COLO668 (cell line): ENCODE measurements around the gene SEMA4C.
A peak's percentile ranks its signal among the peaks of the same experiment; 100 is the strongest.
"Not testable (repeated sequence)": the region's sequence is repeated elsewhere in the genome, so short reads cannot be mapped to it uniquely, and the experiment has no call there.

Experiments
- DNase-seq: peaks from one replicate; lab custom pipeline; 2025; ENCODE audit not compliant: unreplicated experiment; lab: John Stamatoyannopoulos, UW

The SEMA4C gene

DNA sequence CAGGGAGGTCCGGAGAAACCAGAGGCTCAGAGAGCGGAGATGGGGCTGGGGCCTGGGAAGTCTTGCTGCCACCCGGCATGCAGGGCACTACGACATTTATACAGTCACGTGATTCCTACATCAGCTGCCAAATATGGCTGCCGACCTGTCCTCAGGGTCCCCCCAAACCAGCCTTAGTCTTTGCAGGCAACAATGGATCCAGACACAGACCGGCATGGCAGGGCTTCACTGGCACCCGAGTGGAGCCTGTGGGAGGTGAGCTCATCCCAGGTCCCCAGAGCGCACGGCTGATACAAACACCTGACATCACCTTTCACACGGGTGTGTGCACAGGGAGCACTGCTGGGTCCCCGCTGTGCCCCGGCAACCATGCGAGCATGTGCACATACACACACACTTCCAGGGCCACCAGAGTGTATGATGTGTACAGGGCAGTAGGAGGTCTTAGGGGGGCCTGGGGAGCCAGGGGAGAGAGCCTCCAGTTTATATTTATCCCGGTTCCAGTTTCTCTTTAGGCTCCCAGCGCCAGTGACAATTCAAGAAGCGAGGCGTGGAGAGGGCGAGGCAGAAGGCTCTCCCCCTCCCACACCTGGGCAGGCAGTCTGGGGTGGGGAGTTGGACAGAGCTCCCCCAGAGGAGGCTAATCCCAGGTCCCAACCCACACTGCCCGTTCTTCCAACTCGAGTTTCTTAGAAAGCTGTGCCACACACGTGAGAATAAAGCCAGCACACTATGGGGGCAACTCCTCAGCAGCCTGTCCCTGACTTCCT lies 2.7 kb downstream of the SEMA4C start:
- DNase-seq = peak; percentile 52

DNA sequence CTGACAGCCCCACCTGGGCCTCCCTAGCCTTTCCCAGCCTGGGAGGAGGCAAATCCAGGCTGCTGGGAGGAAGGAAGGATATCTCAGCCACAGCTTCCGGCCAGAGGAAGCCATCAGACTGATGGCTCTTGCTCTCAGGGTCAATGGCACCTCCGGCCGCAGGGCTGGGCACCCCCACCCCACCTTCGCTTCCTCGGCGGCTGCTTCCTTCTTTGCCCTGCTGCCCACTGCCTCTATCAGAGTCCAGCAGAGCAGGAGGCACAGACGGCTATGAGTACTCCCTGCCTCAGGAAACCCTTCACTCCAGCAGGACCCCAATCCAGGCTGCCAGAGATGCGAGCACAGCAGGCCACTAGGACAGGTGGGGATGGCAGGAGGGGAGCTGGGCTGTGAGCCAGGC lies 3.3 kb downstream of the SEMA4C start:
- no peak for DNase-seq

GRCh38 chr2:96866149-96866548 lies 3.7 kb downstream of the SEMA4C start:
- DNase-seq = no peak

GRCh38 chr2:96865654-96866053 lies 4.2 kb downstream of the SEMA4C start:
- no peak for DNase-seq

- DNase-seq = no peak
Observed at GRCh38 chr2:96864343-96865091, 5.4 kb downstream of the SEMA4C start.

DNA sequence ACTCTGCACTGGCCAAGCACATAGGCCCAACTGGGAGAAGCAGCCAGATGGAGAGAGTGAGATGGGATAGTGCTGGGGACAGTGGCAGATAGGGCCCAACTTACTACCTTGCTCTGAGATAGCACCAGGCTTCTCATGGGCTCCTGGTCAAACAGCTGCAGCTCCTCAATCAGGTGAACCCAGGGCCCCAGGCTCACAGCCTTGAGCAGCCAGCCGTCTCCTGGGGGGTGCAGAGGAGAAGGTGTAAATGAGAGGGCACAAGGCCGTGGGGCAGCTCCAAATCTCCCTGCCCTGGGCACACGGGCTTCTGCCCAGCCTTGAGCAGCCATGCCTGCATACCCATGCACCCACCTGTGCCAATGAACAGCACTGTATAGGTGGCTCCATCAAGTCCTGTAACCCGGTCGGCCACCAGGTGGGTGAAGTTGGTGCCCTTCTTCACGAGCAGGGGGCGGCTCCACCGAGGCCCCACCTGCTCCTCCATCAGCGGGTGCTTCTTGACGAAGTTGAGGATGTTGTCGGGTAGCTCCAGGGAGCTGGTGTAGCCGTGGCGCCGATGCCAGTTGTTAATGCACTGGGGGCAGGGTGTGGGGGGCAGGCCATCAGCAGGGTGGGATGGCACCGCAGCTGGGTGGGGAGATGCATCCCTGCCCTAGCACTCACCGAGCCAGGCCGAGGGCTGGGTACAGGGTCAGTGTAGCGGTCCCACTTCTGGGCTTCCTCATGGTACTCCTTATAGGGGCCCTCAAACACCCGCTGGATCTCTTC lies 6.1 kb downstream of the SEMA4C start:
- no peak for DNase-seq

DNA sequence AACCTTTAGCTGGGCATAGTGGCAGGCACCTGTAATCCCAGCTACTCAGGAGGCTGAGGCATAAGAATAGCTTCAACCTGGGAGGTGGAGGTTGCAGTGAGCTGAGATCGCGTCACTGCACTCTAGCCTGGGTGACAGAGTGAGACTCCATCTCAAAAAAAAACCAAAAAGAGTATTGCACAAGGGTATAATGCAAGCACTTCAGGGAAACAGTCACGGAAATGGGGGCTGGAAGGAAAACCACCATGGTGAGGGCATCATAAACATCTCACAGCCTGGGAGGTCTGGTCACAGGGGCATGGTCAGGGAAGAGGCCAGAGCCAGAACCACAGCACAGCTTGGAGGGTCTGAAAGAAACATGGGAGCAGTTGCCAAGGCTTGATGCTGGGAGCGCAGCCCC lies 6.8 kb downstream of the SEMA4C start:
- not testable (repeated sequence) for DNase-seq

- DNase-seq = no peak
Observed at GRCh38 chr2:96861074-96861473, 8.8 kb downstream of the SEMA4C start.

DNA sequence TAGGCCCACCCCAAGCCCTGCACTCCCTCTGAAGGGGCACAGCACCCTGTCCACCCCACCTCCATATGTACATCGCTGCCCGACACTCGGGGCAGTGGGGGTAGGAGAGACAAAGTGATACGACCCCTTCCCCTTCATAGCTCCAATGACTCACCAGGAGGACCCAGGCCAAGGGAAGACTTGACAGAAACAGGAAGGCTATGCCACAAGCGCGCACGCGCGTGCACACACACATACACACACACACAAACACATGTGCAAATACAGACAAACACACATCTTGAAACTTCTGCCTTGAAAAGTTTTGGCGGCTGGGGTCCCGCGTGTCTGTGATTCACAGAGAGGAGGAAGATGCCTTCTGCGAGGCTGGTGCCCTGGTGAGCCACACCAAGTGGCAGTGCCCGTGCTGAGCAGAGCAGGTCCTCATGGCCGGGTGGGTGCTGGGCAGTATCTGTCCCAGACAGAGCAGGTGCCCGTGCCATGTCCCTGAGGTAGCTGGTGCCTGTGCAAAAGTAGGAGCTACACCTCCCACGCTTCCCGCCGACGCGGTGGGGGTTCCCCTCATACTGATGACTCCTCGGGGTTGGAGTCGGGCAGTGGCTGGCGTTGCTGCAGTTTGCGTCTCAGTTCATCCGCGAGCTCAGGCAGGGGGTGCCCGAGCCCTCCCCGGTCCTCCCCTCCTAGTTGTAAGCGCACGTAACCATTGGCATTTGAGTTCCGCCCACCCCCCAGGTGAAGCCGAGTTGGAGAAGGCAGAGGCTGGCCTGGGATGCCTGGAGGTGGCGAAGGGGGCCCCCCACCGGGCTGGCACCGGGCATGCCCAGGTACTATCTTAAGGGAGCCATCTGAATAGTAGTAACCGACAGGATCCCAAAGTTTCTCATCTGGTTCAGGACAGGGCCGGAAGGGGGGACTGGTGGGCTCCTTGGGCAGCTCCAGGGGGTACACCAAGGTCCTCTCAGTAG lies 9.5 kb downstream of the SEMA4C start:
- DNase-seq = no peak

DNA sequence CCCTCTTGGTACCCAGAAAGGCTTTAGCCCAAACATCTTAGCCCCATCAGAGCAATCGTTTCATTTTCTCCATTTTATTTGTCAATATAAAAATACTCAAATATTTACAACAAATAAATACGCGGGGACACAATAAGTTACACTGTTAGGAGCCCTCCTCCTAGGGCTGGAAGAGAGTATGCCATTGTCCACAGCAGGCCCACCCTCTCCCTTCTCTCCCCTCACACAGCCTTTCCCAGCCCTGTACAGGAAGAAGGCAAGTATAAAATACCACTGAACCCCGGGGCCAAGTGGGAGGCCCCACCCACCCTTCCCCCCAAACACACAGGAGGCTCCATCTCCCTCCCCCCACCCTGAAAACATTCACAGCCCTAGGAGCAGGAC lies 10.2 kb downstream of the SEMA4C start:
- DNase-seq = no peak

DNA sequence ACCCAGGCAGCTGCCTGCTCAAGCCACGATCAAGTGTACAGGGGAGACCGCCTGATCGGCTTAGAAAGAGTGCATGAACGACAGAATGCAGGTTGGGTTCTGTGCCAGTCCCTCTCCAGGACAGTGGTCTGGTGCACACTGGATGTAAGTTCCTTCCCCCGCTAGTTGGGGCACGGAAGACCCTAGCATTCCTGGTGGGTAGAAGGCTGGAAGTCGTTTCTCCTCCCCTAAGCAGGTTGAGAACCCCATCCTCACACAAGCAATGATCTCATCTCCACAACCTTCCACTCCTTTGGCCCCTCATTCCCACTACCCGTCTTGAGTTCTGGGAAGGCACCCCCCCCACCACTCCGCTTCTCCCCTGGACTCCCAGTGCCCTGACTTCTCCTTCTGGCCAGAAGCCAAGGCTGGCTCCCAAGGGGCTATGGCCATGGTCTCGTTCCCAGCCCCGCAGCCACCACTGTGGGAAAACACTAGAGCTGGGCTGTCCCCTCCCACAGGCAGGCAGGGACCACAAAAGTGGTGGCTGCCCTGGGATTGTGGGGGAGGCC lies 10.7 kb downstream of the SEMA4C start:
- no peak for DNase-seq

- DNase-seq = peak; percentile 98
Observed at GRCh38 chr2:96857667-96858372, 12.1 kb downstream of the SEMA4C start, which contains the start of gene ANKRD39. ANKRD39 (minus strand) TSS chr2:96858016; CDS start chr2:96857987, 29 bp downstream.

DNA sequence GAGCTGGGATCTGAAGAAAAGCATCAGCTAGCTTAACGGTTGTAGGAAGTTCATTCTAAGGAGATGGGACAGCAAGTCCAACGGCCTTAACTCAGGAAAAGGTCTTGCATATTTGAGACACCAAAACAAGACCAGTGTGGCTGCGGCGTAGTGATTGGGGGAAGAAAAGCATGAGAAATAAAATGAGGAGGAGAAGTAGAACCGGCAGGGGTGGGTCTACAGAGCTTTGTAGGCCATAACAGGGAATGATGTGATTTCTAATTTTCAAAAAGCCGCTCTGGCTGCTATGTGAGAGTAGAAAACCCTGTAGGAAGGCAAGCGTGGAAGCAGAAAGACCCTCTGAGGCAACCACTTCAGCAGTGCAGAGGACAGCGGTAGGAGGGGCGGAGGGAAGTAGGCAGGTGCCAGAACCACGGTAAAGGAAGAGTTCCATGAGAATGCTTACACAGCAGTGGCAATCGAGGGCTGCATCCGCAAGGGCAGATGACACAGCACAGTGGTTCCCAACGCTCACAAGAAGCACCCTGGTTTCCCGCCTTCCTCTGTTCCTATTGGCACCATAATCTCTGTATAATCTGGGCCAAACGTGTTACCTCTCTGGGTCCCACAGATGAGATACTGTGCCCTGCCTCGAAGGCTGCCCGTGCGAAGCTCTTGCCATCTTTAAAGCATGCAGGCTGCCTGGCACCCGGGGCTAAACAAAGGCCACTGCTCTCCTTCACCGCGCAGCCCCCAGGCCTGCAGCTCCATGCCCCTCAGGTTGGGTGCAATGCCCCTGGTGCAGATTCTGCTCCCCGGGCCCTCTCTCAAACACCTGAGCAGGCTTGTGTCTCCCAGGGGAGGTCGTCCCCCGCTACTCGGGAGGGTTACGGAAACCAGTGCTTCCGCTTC lies 12.9 kb downstream of the SEMA4C start:
- DNase-seq = peak; percentile 51

GRCh38 chr2:96853321-96853720 lies 16.6 kb downstream of the SEMA4C start:
- no peak for DNase-seq

DNA sequence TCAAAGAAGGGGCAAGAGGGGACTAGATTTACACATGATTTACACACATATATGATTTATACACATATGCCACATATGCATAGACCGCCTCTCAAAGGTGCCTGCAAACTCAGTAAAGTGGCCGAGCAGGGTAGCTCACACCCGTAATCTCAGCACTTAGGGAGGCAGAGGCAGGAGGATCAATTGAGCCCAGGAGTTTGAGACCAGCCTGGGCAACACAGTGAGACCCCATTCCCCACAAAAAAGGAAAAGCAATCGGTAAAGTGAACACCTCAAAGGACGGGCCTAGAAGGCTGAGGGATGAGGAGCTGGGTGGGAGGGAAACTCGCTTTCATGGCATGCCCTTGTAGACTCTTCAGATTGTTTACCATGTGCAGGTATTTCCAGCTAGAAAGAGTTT lies 17.2 kb downstream of the SEMA4C start:
- DNase-seq = no peak

DNA sequence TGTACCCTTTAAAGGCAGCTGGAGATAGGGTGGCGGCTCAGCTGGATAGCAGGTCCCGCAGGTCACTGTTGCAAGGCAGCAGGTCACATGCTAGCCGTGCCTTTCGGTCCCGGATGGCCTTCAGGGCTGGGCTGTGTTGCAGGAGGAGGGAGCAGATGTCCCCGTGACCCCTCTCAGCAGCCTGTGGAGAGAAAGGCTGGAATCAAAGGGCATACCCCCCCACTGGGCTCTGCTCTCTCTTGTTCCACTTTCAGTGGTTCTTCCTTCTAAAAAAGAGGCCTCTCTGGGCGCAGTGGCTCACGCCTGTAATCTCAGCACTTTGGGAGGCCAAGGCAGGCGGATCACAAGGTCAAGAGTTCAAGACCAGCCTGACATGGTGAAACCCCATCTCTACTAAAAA lies 21.6 kb downstream of the SEMA4C start:
- DNase-seq = no peak

GRCh38 chr2:96847586-96847985 lies 22.3 kb downstream of the SEMA4C start:
- DNase-seq = no peak

- DNase-seq = no peak
Observed at GRCh38 chr2:96846825-96847224, 23.1 kb downstream of the SEMA4C start.

DNA sequence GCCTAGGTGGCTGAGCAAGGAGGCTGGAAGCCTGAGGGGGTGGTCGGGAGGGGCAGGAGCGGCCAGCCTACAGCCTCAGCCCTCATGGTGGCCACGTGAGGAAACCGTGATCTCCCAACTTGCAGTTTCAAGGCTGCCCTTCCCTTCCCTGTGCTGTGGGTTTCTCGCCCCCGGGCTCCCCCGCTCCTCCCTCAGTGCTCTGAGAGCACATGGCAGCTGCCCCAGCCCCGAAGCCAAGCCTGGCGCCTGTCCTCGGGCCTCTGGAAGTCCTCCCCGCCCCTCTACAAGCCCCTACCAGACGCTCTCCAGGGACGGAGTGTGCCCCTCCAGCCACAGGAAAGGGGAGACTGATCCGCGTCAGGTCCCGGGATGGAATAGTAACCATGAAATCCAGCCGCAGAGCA lies 25.5 kb downstream of the SEMA4C start:
- DNase-seq = no peak
